GM11168 (cell line): ENCODE results near the gene PCDHGB1.
"Not testable (repeated sequence)": the region's sequence is repeated elsewhere in the genome, so short reads cannot be mapped to it uniquely, and the experiment has no call there.

Experiments
- in situ Hi-C: fragments of 300-500 bp; cut with MboI; formaldehyde crosslinking; loops from one replicate; pipeline ENCODE4 v1.12.0; 2022; ENCODE audit warnings: low sequenced_read_pairs; ENCODE audit not compliant: unreplicated experiment

PCDHGB1 gene

DNA sequence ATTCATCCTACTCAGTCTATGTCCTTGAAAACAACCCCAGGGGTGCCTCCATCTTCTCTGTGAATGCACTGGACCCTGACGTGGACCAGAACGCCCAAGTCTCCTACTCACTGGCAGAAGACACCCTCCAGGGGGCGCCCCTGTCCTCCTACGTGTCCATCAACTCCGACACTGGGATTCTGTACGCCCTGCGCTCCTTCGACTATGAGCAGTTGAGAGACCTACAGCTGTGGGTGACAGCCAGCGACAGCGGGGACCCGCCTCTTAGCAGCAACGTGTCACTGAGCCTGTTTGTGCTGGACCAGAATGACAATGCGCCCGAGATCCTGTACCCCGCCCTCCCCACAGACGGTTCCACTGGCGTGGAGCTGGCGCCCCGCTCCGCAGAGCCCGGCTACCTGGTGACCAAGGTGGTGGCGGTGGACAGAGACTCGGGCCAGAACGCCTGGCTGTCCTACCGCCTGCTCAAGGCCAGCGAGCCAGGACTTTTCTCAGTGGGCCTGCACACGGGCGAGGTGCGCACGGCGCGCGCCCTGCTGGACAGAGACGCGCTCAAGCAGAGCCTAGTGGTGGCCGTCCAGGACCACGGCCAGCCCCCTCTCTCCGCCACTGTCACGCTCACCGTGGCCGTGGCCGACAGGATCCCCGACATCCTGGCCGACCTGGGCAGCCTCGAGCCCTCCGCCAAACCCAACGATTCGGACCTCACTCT is 25.7 kb downstream of the PCDHGB1 start:
- in situ Hi-C loops: not testable (repeated sequence)

- in situ Hi-C loops: no loop called here
These were observed 32.8 kb downstream of the PCDHGB1 start, which contains the start of gene PCDHGA7 for GRCh38 chr5:141382469-141383294. PCDHGA7 (plus strand) TSS chr5:141382742; CDS start chr5:141382900, 158 bp downstream.

DNA sequence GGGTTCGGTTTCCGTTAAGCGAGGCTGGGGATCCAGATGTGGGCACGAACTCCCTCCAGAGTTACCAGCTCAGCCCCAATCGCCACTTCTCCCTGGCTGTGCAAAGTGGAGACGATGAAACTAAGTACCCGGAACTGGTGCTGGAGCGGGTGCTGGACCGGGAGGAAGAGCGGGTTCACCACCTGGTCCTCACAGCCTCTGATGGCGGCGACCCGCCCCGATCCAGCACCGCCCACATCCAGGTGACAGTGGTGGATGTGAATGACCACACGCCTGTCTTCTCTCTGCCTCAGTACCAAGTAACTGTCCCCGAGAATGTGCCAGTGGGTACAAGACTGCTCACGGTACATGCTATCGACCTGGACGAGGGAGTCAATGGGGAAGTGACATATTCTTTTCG is 33.4 kb downstream of the PCDHGB1 start:
- in situ Hi-C loops: no loop called here

GRCh38 chr5:141384471-141385267 is 34.8 kb downstream of the PCDHGB1 start:
- in situ Hi-C loops: no loop called here

GRCh38 chr5:141387557-141388311 is 37.8 kb downstream of the PCDHGB1 start, which contains the start of gene PCDHGB4:
PCDHGB4 (plus strand) TSS chr5:141387698; CDS start chr5:141387885, 187 bp downstream.
- in situ Hi-C loops: not testable (repeated sequence)

- in situ Hi-C loops: no loop called here
These were observed 38.8 kb downstream of the PCDHGB1 start for GRCh38 chr5:141388661-141389060.

DNA sequence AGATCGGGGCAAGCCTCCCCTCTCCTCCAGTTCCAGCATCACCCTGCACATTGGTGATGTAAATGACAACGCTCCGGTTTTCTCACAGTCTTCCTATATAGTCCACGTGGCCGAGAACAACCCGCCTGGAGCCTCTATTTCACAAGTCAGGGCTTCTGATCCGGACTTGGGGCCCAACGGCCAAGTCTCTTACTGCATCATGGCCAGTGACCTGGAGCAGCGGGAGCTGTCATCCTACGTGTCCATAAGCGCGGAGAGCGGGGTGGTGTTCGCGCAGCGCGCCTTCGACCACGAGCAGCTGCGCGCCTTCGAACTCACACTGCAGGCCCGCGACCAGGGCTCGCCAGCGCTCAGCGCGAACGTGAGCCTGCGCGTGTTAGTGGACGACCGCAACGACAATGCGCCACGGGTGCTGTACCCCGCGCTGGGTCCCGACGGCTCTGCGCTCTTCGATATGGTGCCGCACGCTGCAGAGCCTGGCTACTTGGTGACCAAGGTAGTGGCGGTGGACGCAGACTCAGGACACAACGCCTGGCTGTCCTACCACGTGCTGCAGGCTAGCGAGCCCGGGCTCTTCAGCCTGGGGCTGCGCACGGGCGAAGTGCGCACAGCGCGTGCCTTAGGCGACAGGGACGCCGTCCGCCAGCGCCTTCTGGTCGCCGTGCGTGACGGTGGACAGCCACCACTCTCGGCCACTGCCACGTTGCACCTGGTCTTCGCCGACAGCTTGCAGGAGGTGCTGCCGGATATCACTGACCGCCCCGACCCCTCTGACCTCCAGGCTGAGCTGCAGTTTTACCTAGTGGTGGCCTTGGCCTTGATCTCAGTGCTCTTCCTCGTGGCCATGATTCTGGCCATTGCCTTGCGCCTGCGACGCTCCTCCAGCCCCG is 39.5 kb downstream of the PCDHGB1 start:
- in situ Hi-C loops: loop anchor here (10.0 kb wide), 1 partner anchor 655 kb away; no protein-coding TSS in a partner anchor

DNA sequence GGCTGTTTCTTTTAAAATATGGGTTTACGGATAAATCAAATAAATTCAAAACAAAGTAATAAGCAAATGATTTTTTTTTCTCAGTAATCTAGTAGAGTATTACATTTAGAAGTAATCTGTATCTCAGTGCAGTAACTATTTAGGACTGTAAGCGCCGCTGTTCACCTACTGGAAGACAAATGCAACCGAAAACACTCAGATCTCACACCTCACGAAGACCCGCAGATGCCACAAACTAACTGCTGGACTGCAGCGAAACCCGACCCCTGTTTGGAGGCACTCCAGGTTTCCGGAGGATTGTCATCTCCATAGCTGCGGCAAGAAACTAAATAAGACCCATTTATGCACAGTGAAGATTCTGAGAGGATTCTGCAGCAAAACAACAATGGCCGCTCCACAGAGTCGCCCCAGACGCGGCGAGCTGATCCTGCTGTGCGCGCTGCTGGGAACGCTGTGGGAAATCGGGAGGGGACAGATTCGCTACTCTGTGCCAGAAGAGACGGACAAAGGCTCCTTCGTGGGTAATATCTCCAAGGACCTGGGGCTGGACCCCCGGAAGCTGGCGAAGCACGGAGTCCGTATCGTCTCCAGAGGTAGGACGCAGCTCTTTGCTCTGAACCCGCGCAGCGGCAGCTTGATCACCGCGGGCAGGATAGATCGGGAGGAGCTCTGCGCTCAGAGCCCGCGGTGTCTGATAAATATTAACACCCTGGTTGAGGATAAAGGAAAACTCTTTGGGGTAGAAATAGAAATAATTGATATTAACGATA is 42.7 kb downstream of the PCDHGB1 start, which contains the start of gene PCDHGA8:
Gene PCDHGA8 (plus strand): TSS at position 205 of the 770 bp plus-strand sequence. CDS start 181 bp downstream, at position 386.
- in situ Hi-C loops: loop anchor here (10.0 kb wide), 1 partner anchor 658 kb away; no protein-coding TSS in a partner anchor

DNA sequence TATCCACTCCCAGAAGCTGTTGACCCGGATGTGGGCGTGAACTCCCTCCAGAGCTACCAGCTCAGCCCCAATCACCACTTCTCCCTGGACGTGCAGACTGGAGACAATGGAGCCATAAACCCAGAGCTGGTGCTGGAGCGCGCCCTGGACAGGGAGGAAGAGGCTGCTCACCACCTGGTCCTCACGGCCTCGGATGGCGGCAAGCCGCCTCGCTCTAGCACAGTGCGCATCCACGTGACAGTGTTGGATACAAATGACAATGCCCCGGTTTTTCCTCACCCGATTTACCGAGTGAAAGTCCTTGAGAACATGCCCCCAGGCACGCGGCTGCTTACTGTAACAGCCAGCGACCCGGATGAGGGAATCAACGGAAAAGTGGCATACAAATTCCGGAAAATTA is 43.4 kb downstream of the PCDHGB1 start:
- in situ Hi-C loops: loop anchor here (10.0 kb wide), 1 partner anchor 658 kb away; no protein-coding TSS in a partner anchor

- in situ Hi-C loops: loop anchor here (10.0 kb wide), 1 partner anchor 660 kb away; no protein-coding TSS in a partner anchor
These were observed 44.7 kb downstream of the PCDHGB1 start for GRCh38 chr5:141394401-141395187.

GRCh38 chr5:141397756-141398551 is 48.1 kb downstream of the PCDHGB1 start, which contains the start of gene PCDHGB5:
PCDHGB5 (plus strand) TSS chr5:141397947; CDS start chr5:141398128, 181 bp downstream.
- in situ Hi-C loops: loop anchor here (10.0 kb wide), 1 partner anchor 663 kb away; no protein-coding TSS in a partner anchor

GRCh38 chr5:141398608-141399007 is 48.7 kb downstream of the PCDHGB1 start:
- in situ Hi-C loops: loop anchor here (10.0 kb wide), 1 partner anchor 664 kb away; no protein-coding TSS in a partner anchor

DNA sequence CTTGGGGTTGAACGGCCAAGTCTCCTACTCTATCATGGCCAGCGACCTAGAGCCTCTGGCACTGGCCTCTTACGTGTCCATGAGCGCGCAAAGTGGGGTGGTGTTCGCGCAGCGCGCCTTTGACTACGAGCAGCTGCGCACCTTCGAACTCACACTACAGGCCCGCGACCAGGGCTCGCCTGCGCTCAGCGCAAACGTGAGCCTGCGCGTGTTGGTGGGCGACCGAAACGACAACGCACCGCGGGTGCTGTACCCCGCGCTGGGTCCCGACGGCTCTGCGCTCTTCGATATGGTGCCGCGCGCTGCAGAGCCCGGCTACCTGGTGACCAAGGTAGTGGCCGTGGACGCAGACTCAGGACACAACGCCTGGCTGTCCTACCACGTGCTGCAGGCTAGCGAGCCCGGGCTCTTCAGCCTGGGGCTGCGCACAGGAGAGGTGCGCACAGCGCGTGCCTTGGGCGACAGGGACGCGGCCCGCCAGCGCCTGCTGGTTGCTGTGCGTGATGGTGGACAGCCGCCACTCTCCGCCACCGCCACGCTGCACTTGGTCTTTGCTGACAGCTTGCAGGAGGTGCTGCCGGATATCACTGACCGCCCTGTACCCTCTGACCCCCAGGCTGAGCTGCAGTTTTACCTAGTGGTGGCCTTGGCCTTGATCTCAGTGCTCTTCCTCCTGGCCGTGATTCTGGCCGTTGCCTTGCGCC is 49.8 kb downstream of the PCDHGB1 start:
- in situ Hi-C loops: loop anchor here (10.0 kb wide), 1 partner anchor 665 kb away; no protein-coding TSS in a partner anchor
